ENCODE data around the gene PHLPP1. TPM values are rescaled to one million over a fixed set of nuclear protein-coding genes. Genes with fewer than 3 reads are reported as not detected.
A peak's percentile ranks its signal among the peaks of the same experiment; 100 is the strongest.

Gene PHLPP1
- total RNA-seq, 1 experiment from 2014 or later: 6.6 TPM

DNA sequence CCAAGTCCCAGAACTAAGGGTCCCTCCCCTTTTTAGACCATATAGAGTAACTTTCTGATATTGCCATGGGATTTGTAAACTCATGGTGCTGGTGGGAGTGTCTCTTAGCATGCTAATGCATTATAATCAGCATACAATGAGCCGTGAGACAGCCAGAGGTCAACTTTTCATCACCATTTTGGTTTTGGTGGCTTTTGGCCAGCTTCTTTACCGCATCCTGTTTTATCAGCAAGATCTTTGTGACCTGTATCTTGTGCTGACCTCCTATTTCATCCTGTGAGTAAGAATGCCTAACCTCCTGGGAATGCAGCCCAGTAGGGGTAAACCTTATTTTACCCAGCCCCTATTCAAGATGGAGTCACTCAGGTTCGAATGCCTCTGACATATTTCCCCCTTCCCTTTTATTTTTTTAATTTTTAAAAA, 148.2 kb downstream of the PHLPP1 start:
- no peak for DNase-seq (ENCODE audit: low spot score)
- in situ Hi-C loops (cut with HindIII; ENCODE audit: low sequenced_read_pairs): no loop called here

DNA sequence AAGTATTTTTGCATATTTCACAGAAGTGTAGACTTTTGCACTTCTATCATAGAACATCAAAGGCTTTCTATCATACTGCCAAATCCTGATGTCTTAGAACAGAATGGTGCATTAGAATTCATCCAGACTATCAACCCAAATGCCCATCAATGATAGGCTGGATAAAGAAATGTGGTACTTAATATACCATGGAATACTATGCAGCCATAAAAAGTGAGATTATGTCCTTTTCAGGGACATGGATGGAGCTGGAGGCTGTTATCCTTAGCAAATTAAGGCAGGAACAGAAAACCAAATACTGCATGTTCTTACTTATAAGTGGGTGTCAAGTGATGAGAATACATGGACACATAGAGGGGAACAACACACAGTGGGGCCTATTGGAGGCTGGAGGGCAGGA, 150.2 kb downstream of the PHLPP1 start:
- in situ Hi-C loops (cut with HindIII; ENCODE audit: low sequenced_read_pairs): no loop called here
- no peak for DNase-seq (ENCODE audit: low spot score)

DNA sequence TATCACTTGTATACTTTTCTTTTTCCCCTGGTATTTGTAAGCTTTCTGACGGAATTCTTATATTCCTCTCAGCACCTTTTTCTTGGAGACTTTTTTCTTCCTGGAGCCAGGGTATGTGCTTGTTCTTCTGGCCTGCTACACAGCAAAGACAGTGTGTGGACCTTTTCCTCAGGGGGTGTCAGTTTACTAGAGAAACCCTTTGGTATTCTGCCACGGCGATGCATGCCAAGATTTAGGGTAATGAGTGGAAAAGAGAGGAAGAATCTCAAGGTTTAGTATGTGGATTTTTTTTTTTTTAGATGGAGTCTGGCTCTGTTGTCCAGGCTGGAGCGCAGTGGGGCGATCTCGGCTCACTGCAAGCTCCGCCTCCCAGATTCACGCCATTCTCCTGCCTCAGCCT, 152.2 kb downstream of the PHLPP1 start:
- in situ Hi-C loops (cut with HindIII; ENCODE audit: low sequenced_read_pairs): no loop called here
- DNase-seq (ENCODE audit: low spot score): peak; percentile 38

- DNase-seq (ENCODE audit: low spot score): no peak
- in situ Hi-C loops (cut with HindIII; ENCODE audit: low sequenced_read_pairs): no loop called here
Observed at GRCh38 chr18:62868645-62869044, 153.3 kb downstream of the PHLPP1 start.

GRCh38 chr18:62870643-62871042, 155.3 kb downstream of the PHLPP1 start:
- in situ Hi-C loops (cut with HindIII; ENCODE audit: low sequenced_read_pairs): no loop called here

DNA sequence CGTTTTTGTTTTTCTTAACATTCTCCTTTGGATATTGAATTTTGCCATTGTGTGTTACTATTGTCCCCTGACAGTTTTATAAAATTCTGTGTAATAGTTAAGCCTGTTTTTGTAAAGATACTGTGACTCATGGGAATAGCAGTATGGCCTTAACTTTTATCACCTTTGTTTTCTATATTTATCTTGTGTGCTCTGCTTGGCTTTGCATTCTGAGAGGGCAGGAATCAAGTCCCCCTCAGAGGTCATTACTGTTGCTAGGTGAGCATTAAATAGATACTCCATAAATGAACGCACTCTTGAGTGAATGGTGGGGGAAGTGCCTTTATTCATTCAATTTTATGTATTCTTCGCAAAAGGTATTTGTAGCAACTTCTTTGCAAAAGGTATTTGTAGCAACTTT, 160.0 kb downstream of the PHLPP1 start:
- DNase-seq (ENCODE audit: low spot score): no peak
- in situ Hi-C loops (cut with HindIII; ENCODE audit: low sequenced_read_pairs): no loop called here

More at GRCh38 chr18:62870643-62871042, 155.3 kb downstream of the PHLPP1 start:
- no peak for DNase-seq (ENCODE audit: low spot score)

GRCh38 chr18:62876111-62876510, 160.8 kb downstream of the PHLPP1 start:
- in situ Hi-C loops (cut with HindIII; ENCODE audit: low sequenced_read_pairs): no loop called here
- DNase-seq (ENCODE audit: low spot score): no peak

- no peak for DNase-seq (ENCODE audit: low spot score)
- in situ Hi-C loops (cut with HindIII; ENCODE audit: low sequenced_read_pairs): no loop called here
Observed at GRCh38 chr18:62876828-62877227, 161.5 kb downstream of the PHLPP1 start.

- in situ Hi-C loops (cut with HindIII; ENCODE audit: low sequenced_read_pairs): no loop called here
- no peak for DNase-seq (ENCODE audit: low spot score)
Observed at GRCh38 chr18:62877411-62878221, 162.3 kb downstream of the PHLPP1 start.

DNA sequence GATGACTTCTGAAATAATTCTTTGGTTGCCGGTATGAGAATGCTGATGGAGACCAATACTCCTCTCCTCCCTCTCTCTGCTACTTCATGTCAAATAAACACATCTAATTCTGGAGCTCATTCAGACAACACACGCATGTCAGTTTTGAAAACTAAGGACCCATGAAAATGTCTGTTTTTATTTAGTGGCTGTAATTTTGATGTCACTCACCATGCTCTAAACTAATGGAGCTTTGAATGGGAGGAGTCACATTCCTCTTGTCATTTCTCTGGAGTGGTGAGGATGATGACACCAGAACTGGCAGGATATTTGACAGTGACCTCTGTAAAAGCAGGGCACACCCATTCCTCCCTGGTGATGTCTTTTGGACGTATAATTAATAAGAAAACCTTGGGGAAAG, 163.0 kb downstream of the PHLPP1 start:
- no peak for DNase-seq (ENCODE audit: low spot score)
- in situ Hi-C loops (cut with HindIII; ENCODE audit: low sequenced_read_pairs): no loop called here

- no peak for DNase-seq (ENCODE audit: low spot score)
- in situ Hi-C loops (cut with HindIII; ENCODE audit: low sequenced_read_pairs): no loop called here
Observed at GRCh38 chr18:62880034-62880433, 164.7 kb downstream of the PHLPP1 start.

- DNase-seq (ENCODE audit: low spot score): no peak
- in situ Hi-C loops (cut with HindIII; ENCODE audit: low sequenced_read_pairs): no loop called here
Observed at GRCh38 chr18:62880673-62881364, 165.5 kb downstream of the PHLPP1 start.

- in situ Hi-C loops (cut with HindIII; ENCODE audit: low sequenced_read_pairs): no loop called here
- DNase-seq (ENCODE audit: low spot score): peak; percentile 26
Observed at GRCh38 chr18:62881509-62882016, 166.2 kb downstream of the PHLPP1 start.

DNA sequence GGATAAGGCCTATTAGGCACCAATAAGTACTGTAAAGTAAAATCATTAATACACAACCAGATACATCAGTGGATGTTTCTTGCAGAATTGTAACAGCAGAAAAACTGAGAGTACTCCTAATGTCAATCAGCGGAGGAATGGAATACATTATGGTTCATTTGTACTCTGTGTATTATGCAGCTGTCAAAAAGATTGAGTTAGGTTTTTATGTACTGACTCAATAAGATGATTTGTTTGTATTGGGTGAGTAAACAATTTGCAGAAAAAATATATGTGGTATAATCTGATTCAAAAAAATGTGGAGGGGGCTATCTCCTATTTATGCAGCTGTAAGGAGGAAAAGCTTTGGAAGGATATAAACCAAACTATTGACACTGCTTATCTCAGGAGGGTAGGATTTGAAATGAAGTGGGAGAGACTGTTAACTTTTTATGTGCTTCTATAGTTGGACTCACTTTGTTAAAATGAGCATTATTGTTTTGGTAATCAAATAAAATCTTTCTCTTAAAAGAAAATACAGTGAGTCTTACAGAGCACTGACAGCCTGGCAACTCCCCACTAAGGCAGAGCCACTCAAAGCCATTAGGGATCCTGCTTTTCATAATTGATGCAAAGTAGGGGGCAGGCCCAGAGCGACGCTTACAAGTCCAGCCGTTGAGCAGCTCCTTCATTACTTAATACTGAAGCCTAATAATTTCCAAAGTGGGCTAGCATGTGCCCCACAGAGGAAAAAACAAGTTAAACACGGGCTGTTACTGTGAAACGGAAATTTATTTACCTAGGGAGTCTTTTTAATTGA, 168.8 kb downstream of the PHLPP1 start:
- DNase-seq (ENCODE audit: low spot score): no peak
- in situ Hi-C loops (cut with HindIII; ENCODE audit: low sequenced_read_pairs): no loop called here

GRCh38 chr18:62885804-62886203, 170.5 kb downstream of the PHLPP1 start:
- DNase-seq (ENCODE audit: low spot score): no peak
- in situ Hi-C loops (cut with HindIII; ENCODE audit: low sequenced_read_pairs): no loop called here

DNA sequence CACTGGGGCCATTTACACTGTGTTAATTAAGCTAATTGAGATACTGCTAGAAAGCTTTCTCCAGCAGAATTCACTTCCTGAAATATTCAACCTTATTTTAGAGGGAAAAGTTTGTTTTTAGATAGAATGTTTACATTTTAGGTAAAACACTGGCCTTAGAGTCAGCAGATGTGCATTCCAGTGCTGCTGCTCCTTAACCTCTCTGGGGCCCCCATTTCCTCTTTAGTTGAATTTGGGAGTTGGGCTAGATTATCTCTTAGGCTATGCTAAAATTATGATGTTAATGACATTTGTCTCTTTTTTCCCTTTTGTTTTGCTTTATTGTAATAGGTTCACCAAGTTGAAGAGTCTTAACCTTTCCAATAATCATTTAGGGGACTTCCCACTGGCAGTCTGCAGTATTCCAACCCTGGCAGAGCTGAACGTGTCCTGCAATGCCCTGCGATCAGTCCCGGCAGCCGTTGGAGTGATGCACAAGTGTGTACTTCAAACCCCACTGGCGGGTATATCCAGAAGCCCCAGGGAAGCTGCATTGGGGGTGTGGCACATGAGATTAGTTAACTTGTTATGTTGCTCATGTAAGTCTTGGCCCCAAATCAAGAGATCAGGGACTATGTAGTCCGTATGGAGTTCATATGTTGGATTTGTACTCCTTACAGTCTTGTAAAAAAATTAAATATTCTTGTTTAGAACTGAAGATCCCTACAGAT, 179.5 kb downstream of the PHLPP1 start:
- in situ Hi-C loops (cut with HindIII; ENCODE audit: low sequenced_read_pairs): no loop called here
- no peak for DNase-seq (ENCODE audit: low spot score)

DNA sequence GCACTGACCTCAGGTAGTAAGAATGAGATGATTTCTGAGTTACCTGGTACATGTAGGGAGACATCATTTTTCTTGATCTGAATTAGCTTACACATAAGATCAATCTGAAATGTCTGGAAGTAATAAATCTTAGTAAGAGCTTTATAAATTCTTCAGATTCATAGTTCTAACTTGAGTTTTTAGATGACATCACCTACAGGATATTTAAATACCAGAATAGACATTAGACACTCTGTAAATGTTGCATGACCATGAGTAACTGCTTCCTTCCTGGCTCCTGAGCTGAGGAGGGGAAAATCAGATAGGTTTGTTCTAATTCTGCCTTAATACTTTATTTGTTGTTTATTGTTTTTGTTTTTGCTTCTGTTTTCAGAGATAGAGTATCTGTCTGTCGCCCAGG, 181.8 kb downstream of the PHLPP1 start:
- in situ Hi-C loops (cut with HindIII; ENCODE audit: low sequenced_read_pairs): no loop called here
- no peak for DNase-seq (ENCODE audit: low spot score)

GRCh38 chr18:62898359-62898758, 183.0 kb downstream of the PHLPP1 start:
- DNase-seq (ENCODE audit: low spot score): no peak
- in situ Hi-C loops (cut with HindIII; ENCODE audit: low sequenced_read_pairs): no loop called here

DNA sequence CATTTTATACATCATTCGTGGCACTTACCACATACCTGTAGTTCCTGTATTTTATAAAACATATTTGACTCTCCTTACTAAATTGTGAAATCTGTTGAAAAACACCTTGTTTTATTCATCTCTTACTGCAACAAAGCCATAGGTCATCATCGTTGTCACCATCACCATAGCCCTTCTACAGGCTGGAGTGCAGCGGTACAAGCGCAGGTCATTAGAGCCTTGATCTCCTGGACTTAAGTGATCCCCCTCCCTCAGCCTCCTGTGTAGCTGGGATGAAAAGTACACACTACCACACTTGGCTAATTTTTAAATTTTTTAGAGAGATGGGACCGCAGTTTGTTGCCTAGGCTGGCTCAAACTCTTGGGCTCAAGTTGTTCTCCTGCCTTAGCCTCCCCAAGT, 184.2 kb downstream of the PHLPP1 start:
- in situ Hi-C loops (cut with HindIII; ENCODE audit: low sequenced_read_pairs): no loop called here
- no peak for DNase-seq (ENCODE audit: low spot score)

All from G401 (cell line).